Measurements from ENCODE around the gene PPM1E. TPM values are rescaled to one million over a fixed set of nuclear protein-coding genes. Genes with fewer than 3 reads are reported as not detected.

The PPM1E gene
- total and polyA plus RNA-seq, 2 donors (not counting 1 experiment from before 2014, with no cell fraction given), result not detected

DNA sequence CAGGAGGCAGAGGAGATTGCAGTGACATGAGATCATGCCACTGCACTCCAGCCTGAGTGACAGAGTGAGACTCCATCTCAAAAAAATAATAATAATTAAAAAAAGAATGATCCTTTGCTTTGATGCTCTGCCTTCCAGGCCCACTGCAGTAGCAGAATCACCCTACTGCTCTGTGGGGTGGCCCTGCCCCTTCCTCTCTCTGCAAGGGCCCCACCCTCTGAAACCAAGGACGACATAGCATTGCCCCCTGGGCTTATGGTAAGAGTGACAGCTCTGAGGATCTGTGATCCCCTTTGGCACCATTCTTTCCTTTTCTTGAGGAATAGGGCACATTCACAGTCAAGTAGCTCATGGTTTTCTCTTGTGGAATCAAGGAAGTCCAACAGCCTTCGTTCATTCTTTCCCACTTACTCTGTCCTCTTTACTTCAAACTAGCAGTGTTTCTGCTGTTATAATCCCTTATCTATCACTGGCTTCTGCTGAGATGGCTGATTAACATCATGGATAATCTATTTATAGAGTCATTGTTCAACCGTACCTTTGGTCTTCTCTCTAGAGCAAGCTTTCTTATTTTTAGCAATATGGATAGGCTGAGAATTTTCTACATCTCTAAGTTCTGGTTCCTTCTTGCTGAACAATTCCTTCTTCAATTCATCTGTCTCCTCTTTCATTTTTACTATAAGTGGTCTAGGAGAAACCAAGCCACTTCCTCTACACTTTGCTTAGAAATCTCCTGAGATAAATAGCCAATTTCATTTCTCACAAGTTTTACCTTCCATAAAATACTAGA is 49.1 kb upstream of the PPM1E start:
- peaks cover 8% of the 10 kb centered on the region for H3K4me1 Mint-ChIP-seq
- H3K79me2 ChIP-seq (ENCODE audit: control insufficient read depth, insufficient read depth, low read length), result no peaks in the 10 kb centered on the region
- CTCF ChIA-PET, result interaction anchor here (1.1 to 2.0 kb wide), 2 partner anchors 14 to 299 kb away, joined by 3 to 10 read pairs; partner anchors contain the start of gene RAD51C
- H3K4me3 Mint-ChIP-seq, result no peak overlapping the region
- WGBS (ENCODE audit: insufficient coverage), result no CpG with 5 or more reads among the region's 3 CpGs
- ATAC-seq (ENCODE audit: low read depth), result no peak
- POLR2A ChIA-PET, result no interaction called here
- intact Hi-C loops (cut with micrococcal nuclease), result no loop called here
- no peak overlapping the region for H3K27ac Mint-ChIP-seq
- no peak for DNase-seq
- H3K9me3 Mint-ChIP-seq (ENCODE audit: insufficient read depth), result no peaks in the 10 kb centered on the region
- no peaks in the 10 kb centered on the region for H3K4me1 ChIP-seq (ENCODE audit: control insufficient read depth in 2 of 2, insufficient read depth in 2 of 2, low read length in 2 of 2)
- no peak overlapping the region for H2AFZ ChIP-seq (ENCODE audit: insufficient read depth, low read depth, low read length, poor library complexity, severe bottlenecking)
- no peak overlapping the region for H3K4me3 ChIP-seq (ENCODE audit: control extremely low read depth in 1 of 5, extremely low read depth in 1 of 5, insufficient read depth in 1 of 5, low read depth in 2 of 5, low read length in 4 of 5)
- H3K9ac ChIP-seq (ENCODE audit: low read length), result no peak overlapping the region
- TF ChIP-seq EZH2 (IDR thresholded peaks at IDR 0.05; ENCODE audit: borderline replicate concordance, insufficient read depth, low read depth, low read length, poor library complexity, severe bottlenecking), result no peak
- TF ChIP-seq, protein P1, sequence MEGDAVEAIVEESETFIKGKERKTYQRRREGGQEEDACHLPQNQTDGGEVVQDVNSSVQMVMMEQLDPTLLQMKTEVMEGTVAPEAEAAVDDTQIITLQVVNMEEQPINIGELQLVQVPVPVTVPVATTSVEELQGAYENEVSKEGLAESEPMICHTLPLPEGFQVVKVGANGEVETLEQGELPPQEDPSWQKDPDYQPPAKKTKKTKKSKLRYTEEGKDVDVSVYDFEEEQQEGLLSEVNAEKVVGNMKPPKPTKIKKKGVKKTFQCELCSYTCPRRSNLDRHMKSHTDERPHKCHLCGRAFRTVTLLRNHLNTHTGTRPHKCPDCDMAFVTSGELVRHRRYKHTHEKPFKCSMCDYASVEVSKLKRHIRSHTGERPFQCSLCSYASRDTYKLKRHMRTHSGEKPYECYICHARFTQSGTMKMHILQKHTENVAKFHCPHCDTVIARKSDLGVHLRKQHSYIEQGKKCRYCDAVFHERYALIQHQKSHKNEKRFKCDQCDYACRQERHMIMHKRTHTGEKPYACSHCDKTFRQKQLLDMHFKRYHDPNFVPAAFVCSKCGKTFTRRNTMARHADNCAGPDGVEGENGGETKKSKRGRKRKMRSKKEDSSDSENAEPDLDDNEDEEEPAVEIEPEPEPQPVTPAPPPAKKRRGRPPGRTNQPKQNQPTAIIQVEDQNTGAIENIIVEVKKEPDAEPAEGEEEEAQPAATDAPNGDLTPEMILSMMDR (IDR thresholded peaks at IDR 0.05), result no peak
- H3K4me2 ChIP-seq (replicated peaks; ENCODE audit: low read depth, low read length, poor library complexity, severe bottlenecking), result no peak overlapping the region
- H3K27ac ChIP-seq (ENCODE audit: low read length in 2 of 2), result no peak overlapping the region
- no peaks in the 10 kb centered on the region for H3K9me3 ChIP-seq (ENCODE audit: control extremely low read depth in 1 of 3, control insufficient read depth in 2 of 3, insufficient read depth in 1 of 3, low read length in 2 of 3)
- H3K36me3 ChIP-seq (replicated peaks in 1 of 2; ENCODE audit: control extremely low read depth in 1 of 2, control insufficient read depth in 1 of 2, extremely low read depth in 1 of 2, insufficient read depth in 2 of 2, low read length in 1 of 2), result peaks cover 3 to 13% of the 10 kb centered on the region in 2 experiments
- no peaks in the 10 kb centered on the region for H3K27me3 Mint-ChIP-seq
- no peaks in the 10 kb centered on the region for H3K27me3 ChIP-seq (replicated peaks in 1 of 4; ENCODE audit: control extremely low read depth in 1 of 4, control insufficient read depth in 3 of 4, insufficient read depth in 4 of 4, low read length in 3 of 4)
- no peaks in the 10 kb centered on the region for H4K20me1 ChIP-seq (ENCODE audit: control insufficient read depth, insufficient read depth, low read length, poor library complexity, severe bottlenecking)

- no peaks in the 10 kb centered on the region for H3K79me2 ChIP-seq (ENCODE audit: control insufficient read depth, insufficient read depth, low read length)
- ChIA-PET CTCF (interaction anchor here (0.6 to 9.4 kb wide), 23 partner anchors 8 to 608 kb away, joined by 3 to 199 read pairs (median 4); no protein-coding TSS in a partner anchor), POLR2A (interaction anchor here (0.7 kb wide), 1 partner anchor 284 kb away, joined by 5 read pairs; no protein-coding TSS in a partner anchor)
- peaks cover 6% of the 10 kb centered on the region for H3K4me1 Mint-ChIP-seq
- H3K4me2 ChIP-seq (replicated peaks; ENCODE audit: low read depth, low read length, poor library complexity, severe bottlenecking), result no peak overlapping the region
- H3K27ac Mint-ChIP-seq, result no peak overlapping the region
- H2AFZ ChIP-seq (ENCODE audit: insufficient read depth, low read depth, low read length, poor library complexity, severe bottlenecking), result no peak overlapping the region
- H3K9me3 ChIP-seq (ENCODE audit: control extremely low read depth in 1 of 3, control insufficient read depth in 2 of 3, insufficient read depth in 1 of 3, low read length in 2 of 3), result no peaks in the 10 kb centered on the region
- H4K20me1 ChIP-seq (ENCODE audit: control insufficient read depth, insufficient read depth, low read length, poor library complexity, severe bottlenecking), result no peaks in the 10 kb centered on the region
- no peaks in the 10 kb centered on the region for H3K4me1 ChIP-seq (ENCODE audit: control insufficient read depth in 2 of 2, insufficient read depth in 2 of 2, low read length in 2 of 2)
- no peak for TF ChIP-seq EZH2 (IDR thresholded peaks at IDR 0.05; ENCODE audit: borderline replicate concordance, insufficient read depth, low read depth, low read length, poor library complexity, severe bottlenecking)
- TF ChIP-seq, protein P1 (IDR thresholded peaks at IDR 0.05), result peak; percentile 93
- no peak overlapping the region for H3K4me3 Mint-ChIP-seq
- WGBS (ENCODE audit: insufficient coverage), result 92% methylated on average over 2 of the region's 4 CpGs
- H3K4me3 ChIP-seq (ENCODE audit: control extremely low read depth in 1 of 5, extremely low read depth in 1 of 5, insufficient read depth in 1 of 5, low read depth in 2 of 5, low read length in 4 of 5), result no peak overlapping the region
- ATAC-seq (ENCODE audit: low read depth) (no peak), DNase-seq (peak; percentile 71)
- intact Hi-C loops (cut with micrococcal nuclease), result loop anchor here (1.0 to 2.0 kb wide), 2 partner anchors 124 to 193 kb away; no protein-coding TSS in a partner anchor
- H3K27me3 ChIP-seq (replicated peaks in 1 of 4; ENCODE audit: control extremely low read depth in 1 of 4, control insufficient read depth in 3 of 4, insufficient read depth in 4 of 4, low read length in 3 of 4), result no peaks in the 10 kb centered on the region
- H3K36me3 ChIP-seq (replicated peaks in 1 of 2; ENCODE audit: control extremely low read depth in 1 of 2, control insufficient read depth in 1 of 2, extremely low read depth in 1 of 2, insufficient read depth in 2 of 2, low read length in 1 of 2), result peaks cover 0 to 13% of the 10 kb centered on the region in 2 experiments
- no peaks in the 10 kb centered on the region for H3K27me3 Mint-ChIP-seq
- H3K9ac ChIP-seq (ENCODE audit: low read length), result no peak overlapping the region
- H3K9me3 Mint-ChIP-seq (ENCODE audit: insufficient read depth), result no peaks in the 10 kb centered on the region
- no peak overlapping the region for H3K27ac ChIP-seq (ENCODE audit: low read length in 2 of 2)
These were observed 44.6 kb upstream of the PPM1E start for GRCh38 chr17:58710948-58711552.

All from B cell (primary cell).